C4-2B (cell line): ENCODE measurements around the gene RETNLB.

Experiments used
- ZFX ChIP-seq: fragments of 450-650 bp; IDR thresholded peaks from 2 replicates; pipeline ENCODE4 v1.6.1; 2017
- TF ChIP-seq, protein P1 (sequence below): fragments of 450-650 bp; conservative IDR thresholded peaks from 2 replicates; pipeline ENCODE4 v1.5.1; 2017; ENCODE audit warnings: mild to moderate bottlenecking

DNA sequence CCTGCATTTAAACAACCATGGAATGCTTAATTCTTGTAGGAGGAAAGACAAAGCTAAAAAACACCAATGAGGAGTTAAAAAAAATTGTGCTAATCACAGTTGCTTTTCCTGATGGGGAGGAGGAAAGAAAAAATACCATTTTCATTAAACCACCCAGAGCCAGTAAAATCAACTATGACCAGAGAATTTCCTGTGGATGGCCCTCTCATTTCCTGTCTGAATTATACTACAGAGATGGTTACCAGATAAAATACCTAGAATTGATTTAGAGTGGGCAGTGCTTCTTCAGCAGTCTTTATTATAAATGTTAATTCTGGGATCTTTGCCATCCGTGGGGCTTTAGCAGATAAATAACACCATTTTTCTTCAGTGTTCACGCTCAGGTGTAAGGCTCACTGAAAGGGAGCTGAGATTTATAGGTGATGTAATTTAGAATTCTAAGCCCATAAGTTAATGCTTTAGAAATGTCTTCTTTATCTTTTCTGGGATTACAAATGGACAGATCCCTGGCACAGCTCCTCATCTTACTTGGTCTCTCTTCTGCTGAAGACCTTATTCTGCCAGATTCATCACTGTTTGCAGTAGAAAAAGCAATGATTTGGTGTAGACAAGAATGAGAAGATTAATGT lies 37.9 kb downstream of the RETNLB start:
- TF ChIP-seq, protein P1, sequence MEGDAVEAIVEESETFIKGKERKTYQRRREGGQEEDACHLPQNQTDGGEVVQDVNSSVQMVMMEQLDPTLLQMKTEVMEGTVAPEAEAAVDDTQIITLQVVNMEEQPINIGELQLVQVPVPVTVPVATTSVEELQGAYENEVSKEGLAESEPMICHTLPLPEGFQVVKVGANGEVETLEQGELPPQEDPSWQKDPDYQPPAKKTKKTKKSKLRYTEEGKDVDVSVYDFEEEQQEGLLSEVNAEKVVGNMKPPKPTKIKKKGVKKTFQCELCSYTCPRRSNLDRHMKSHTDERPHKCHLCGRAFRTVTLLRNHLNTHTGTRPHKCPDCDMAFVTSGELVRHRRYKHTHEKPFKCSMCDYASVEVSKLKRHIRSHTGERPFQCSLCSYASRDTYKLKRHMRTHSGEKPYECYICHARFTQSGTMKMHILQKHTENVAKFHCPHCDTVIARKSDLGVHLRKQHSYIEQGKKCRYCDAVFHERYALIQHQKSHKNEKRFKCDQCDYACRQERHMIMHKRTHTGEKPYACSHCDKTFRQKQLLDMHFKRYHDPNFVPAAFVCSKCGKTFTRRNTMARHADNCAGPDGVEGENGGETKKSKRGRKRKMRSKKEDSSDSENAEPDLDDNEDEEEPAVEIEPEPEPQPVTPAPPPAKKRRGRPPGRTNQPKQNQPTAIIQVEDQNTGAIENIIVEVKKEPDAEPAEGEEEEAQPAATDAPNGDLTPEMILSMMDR, result no peak
- no peak for TF ChIP-seq ZFX
